ENCODE data around the gene IGFBP5.
A peak's percentile ranks its signal among the peaks of the same experiment; 100 is the strongest.

Gene IGFBP5

GRCh38 chr2:216710551-216711301, 15.4 kb upstream of the IGFBP5 start:
- H3K9me3 Mint-ChIP-seq: no peaks in the 10 kb centered on the region
- no peak overlapping the region for H3K27ac Mint-ChIP-seq (ENCODE audit: low read depth)
- no peaks in the 10 kb centered on the region for H3K36me3 Mint-ChIP-seq (ENCODE audit: insufficient read depth)
- no peaks in the 10 kb centered on the region for H3K4me1 Mint-ChIP-seq
- DNase-seq (ENCODE audit: low spot score in 2 of 2): no peak
- H3K4me3 Mint-ChIP-seq: no peak overlapping the region
- peaks cover 42% of the 10 kb centered on the region for H3K27me3 Mint-ChIP-seq
- ATAC-seq (replicated peaks; ENCODE audit: extremely low read depth, poor library complexity, severe bottlenecking): no peak

DNA sequence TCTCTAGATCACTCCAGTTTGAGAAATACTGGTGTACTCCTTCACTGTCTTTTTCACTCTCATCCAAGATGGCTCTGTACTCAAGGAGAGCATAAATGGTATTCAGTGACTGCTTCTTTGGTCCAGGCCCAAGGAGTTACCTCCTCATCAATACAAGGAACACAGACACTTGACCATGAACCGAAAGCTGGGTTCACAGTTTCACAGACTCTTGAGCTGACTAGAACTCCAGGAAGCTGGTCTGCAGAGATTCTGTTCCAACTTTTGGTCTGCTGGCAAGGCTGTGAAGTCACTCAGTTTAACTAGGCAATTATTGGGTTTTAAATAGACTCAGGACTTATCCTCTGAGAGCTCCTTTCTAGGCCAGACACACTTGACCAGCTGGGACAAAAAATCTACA, 7.4 kb upstream of the IGFBP5 start:
- Mint-ChIP-seq H3K4me1 (no peaks in the 10 kb centered on the region), H3K36me3 (ENCODE audit: insufficient read depth) (no peaks in the 10 kb centered on the region), H3K9me3 (no peaks in the 10 kb centered on the region), H3K27me3 (peaks cover 17% of the 10 kb centered on the region), H3K4me3 (no peak overlapping the region), H3K27ac (ENCODE audit: low read depth) (no peak overlapping the region)
- no peak for DNase-seq (ENCODE audit: low spot score in 2 of 2)
- ATAC-seq (replicated peaks; ENCODE audit: extremely low read depth, poor library complexity, severe bottlenecking): no peak

GRCh38 chr2:216701544-216701943, 6.2 kb upstream of the IGFBP5 start:
- ATAC-seq (replicated peaks; ENCODE audit: extremely low read depth, poor library complexity, severe bottlenecking) (no peak), DNase-seq (ENCODE audit: low spot score in 2 of 2) (no peak)
- H3K4me3 Mint-ChIP-seq: no peak overlapping the region
- no peaks in the 10 kb centered on the region for H3K36me3 Mint-ChIP-seq (ENCODE audit: insufficient read depth)
- H3K27ac Mint-ChIP-seq (ENCODE audit: low read depth): no peak overlapping the region
- H3K27me3 Mint-ChIP-seq: peaks cover 17% of the 10 kb centered on the region
- no peaks in the 10 kb centered on the region for H3K4me1 Mint-ChIP-seq
- no peaks in the 10 kb centered on the region for H3K9me3 Mint-ChIP-seq

DNA sequence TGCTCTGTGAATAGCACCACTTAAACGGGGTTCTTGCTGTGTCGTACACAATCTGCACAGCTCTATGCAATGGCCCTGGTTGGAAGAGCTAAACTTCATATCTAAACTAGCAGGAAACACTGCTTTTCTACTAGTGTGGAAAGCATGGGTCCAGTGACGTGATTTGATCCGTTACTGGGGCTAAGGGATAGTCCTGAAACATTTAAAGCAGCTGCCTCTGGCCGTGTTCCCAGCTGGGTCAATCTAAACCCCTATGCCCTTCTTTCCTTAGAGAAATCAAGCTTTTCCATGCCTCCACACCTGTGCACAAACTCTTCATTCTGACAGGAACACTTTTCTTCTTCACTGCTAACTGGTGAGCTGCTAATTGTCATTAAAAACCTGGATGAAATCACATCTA, 5.4 kb upstream of the IGFBP5 start:
- ATAC-seq (replicated peaks; ENCODE audit: extremely low read depth, poor library complexity, severe bottlenecking) (no peak), DNase-seq (ENCODE audit: low spot score in 2 of 2) (no peak)
- H3K36me3 Mint-ChIP-seq (ENCODE audit: insufficient read depth): no peaks in the 10 kb centered on the region
- no peak overlapping the region for H3K4me3 Mint-ChIP-seq
- H3K4me1 Mint-ChIP-seq: peaks cover 6% of the 10 kb centered on the region
- H3K27me3 Mint-ChIP-seq: peaks cover 17% of the 10 kb centered on the region
- no peaks in the 10 kb centered on the region for H3K9me3 Mint-ChIP-seq
- H3K27ac Mint-ChIP-seq (ENCODE audit: low read depth): no peak overlapping the region

DNA sequence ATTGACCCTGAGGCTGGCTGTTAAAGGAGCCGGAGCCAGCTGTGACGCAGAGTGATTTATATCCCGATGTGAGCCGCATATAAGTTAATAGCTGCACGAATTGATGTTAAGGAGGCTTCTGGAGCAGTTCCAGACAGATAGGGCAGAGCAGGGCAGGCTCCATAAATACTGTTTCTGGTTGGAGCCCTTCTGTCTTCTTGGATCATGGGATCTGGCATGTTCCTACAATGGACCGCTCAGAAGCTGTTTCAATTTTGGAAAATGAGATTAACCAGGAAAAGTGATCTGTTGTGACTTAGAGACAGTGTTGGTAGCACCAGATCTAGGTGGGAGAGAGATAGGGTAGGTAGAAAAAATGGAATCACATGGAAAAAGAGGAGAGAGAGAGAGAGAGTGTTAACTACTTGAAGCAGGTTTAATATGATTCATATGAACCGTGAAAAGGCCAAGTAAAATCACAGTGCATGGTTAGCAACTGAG, 4.8 kb upstream of the IGFBP5 start:
- Mint-ChIP-seq H3K4me1 (peaks cover 9% of the 10 kb centered on the region), H3K4me3 (no peak overlapping the region), H3K36me3 (ENCODE audit: insufficient read depth) (no peaks in the 10 kb centered on the region), H3K27me3 (peaks cover 17% of the 10 kb centered on the region), H3K27ac (ENCODE audit: low read depth) (no peak overlapping the region), H3K9me3 (no peaks in the 10 kb centered on the region)
- DNase-seq (ENCODE audit: low spot score in 2 of 2): no peak
- ATAC-seq (replicated peaks; ENCODE audit: extremely low read depth, poor library complexity, severe bottlenecking): no peak

DNA sequence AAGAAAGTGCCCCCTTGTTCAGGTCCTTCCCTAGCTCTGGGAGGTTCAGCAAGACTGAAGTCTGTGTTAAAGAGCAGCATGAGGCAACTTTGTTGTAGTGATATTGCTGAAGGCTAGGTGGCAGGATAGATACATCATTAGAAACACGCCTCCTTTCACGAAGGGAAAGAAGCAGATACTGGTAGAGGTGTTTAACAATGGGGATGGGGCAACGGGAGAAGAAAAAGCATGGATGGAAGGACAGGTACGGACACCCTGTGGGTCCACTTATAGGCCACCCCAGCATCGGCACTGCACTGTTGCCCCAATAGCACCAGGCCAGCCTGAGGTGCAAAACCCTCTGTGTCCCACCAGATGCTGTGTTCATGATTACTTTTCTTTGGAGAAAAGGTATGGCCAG, 3.5 kb upstream of the IGFBP5 start:
- no peak overlapping the region for H3K27ac Mint-ChIP-seq (ENCODE audit: low read depth)

GRCh38 chr2:216698293-216698692, 2.9 kb upstream of the IGFBP5 start:
- no peaks in the 10 kb centered on the region for H3K36me3 Mint-ChIP-seq (ENCODE audit: insufficient read depth)
- peaks cover 21% of the 10 kb centered on the region for H3K4me1 Mint-ChIP-seq
- H3K4me3 Mint-ChIP-seq: no peak overlapping the region
- DNase-seq (ENCODE audit: low spot score in 2 of 2) (no peak), ATAC-seq (replicated peaks; ENCODE audit: extremely low read depth, poor library complexity, severe bottlenecking) (no peak)
- H3K27me3 Mint-ChIP-seq: peaks cover 8% of the 10 kb centered on the region
- no peak overlapping the region for H3K27ac Mint-ChIP-seq (ENCODE audit: low read depth)
- no peaks in the 10 kb centered on the region for H3K9me3 Mint-ChIP-seq

More for the DNA sequence above, 3.5 kb upstream of the IGFBP5 start:
- DNase-seq (ENCODE audit: low spot score in 2 of 2) (no peak), ATAC-seq (replicated peaks; ENCODE audit: extremely low read depth, poor library complexity, severe bottlenecking) (peak; percentile 32)
- Mint-ChIP-seq H3K9me3 (no peaks in the 10 kb centered on the region), H3K4me3 (no peak overlapping the region), H3K36me3 (ENCODE audit: insufficient read depth) (no peaks in the 10 kb centered on the region), H3K4me1 (peaks cover 16% of the 10 kb centered on the region), H3K27me3 (peaks cover 12% of the 10 kb centered on the region)

- Mint-ChIP-seq H3K27me3 (peaks cover 12% of the 10 kb centered on the region), H3K4me3 (no peak overlapping the region), H3K9me3 (no peaks in the 10 kb centered on the region), H3K36me3 (ENCODE audit: insufficient read depth) (no peaks in the 10 kb centered on the region), H3K4me1 (peaks cover 31% of the 10 kb centered on the region), H3K27ac (ENCODE audit: low read depth) (no peak overlapping the region)
- no peak for ATAC-seq (replicated peaks; ENCODE audit: extremely low read depth, poor library complexity, severe bottlenecking)
- DNase-seq (ENCODE audit: low spot score in 2 of 2): no peak
Measured at GRCh38 chr2:216696751-216697560, 1.6 kb upstream of the IGFBP5 start.

DNA sequence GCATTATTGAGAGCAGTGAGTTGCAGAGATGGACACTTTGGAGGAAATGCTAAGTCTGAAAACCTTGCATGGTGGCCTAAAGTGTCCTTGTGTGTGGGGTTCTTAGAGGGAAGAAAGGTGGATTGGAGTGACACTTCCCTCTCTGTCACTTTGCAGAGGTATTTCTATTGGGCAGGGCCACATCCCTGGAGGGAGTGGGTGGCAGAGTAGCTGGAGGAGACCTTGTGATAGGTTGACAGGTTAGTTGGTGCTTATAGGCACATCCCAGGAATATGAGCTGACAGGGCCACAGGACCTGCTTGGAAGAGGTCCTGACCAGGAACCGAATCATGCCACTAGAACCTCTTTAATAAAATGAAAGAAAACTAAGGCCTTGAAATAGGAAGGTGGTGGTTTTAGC, 972 bp upstream of the IGFBP5 start:
- Mint-ChIP-seq H3K4me3 (no peak overlapping the region), H3K27ac (ENCODE audit: low read depth) (no peak overlapping the region), H3K4me1 (peaks cover 35% of the 10 kb centered on the region), H3K27me3 (peaks cover 18% of the 10 kb centered on the region), H3K9me3 (no peaks in the 10 kb centered on the region), H3K36me3 (ENCODE audit: insufficient read depth) (no peaks in the 10 kb centered on the region)
- ATAC-seq (replicated peaks; ENCODE audit: extremely low read depth, poor library complexity, severe bottlenecking) (no peak), DNase-seq (ENCODE audit: low spot score in 2 of 2) (no peak)

- ATAC-seq (replicated peaks; ENCODE audit: extremely low read depth, poor library complexity, severe bottlenecking): no peak
Measured at GRCh38 chr2:216694826-216695217, 527 bp downstream of the IGFBP5 start.

DNA sequence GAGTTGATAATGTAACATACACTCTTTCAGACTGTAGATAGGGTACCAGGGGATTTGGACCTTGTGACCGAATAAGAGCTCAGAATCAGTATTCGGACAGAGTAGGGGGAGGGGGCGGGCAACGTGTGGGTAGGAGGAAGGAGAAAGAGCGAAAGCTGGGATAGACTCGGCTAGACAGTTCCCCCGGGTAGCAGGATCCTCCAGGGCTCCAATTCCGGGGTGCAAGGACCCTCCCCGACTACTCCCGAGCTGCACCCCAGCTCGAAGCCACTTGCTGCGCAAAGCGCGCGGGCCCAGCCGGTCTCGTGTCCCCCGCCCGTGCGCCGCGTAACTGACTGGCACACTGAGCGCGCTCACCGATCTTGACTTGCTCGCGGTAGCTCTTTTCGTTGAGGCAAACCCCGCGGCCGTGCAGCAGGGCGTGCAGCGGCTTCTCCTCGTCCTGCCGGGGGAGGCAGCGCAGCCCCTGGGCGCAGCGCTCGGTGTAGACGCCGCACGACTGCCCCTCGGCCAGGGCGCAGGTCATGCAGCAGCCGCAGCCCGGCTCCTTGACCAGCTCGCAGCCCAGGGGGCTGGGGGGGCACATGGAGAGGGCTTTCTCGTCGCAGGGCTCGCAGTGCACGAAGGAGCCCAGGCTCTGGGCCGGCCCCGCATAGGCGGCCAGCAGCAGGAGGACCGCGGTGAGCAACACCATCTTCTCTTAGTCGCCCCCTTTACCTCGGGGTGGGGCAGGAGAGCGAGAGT, 1.1 kb downstream of the IGFBP5 start:
- Mint-ChIP-seq H3K36me3 (ENCODE audit: insufficient read depth) (no peaks in the 10 kb centered on the region), H3K4me3 (peak overlapping the region; percentile 57), H3K27ac (ENCODE audit: low read depth) (no peak overlapping the region), H3K27me3 (peaks cover 39% of the 10 kb centered on the region), H3K9me3 (no peaks in the 10 kb centered on the region), H3K4me1 (peaks cover 38% of the 10 kb centered on the region)
- ATAC-seq (replicated peaks; ENCODE audit: extremely low read depth, poor library complexity, severe bottlenecking) (no peak), DNase-seq (ENCODE audit: low spot score in 2 of 2) (no peak)

More at GRCh38 chr2:216694826-216695217, 527 bp downstream of the IGFBP5 start:
- Mint-ChIP-seq H3K4me3 (peak overlapping the region; percentile 57), H3K27ac (ENCODE audit: low read depth) (no peak overlapping the region), H3K4me1 (peaks cover 38% of the 10 kb centered on the region), H3K36me3 (ENCODE audit: insufficient read depth) (no peaks in the 10 kb centered on the region), H3K27me3 (peaks cover 33% of the 10 kb centered on the region), H3K9me3 (no peaks in the 10 kb centered on the region)
- DNase-seq (ENCODE audit: low spot score in 2 of 2): no peak

DNA sequence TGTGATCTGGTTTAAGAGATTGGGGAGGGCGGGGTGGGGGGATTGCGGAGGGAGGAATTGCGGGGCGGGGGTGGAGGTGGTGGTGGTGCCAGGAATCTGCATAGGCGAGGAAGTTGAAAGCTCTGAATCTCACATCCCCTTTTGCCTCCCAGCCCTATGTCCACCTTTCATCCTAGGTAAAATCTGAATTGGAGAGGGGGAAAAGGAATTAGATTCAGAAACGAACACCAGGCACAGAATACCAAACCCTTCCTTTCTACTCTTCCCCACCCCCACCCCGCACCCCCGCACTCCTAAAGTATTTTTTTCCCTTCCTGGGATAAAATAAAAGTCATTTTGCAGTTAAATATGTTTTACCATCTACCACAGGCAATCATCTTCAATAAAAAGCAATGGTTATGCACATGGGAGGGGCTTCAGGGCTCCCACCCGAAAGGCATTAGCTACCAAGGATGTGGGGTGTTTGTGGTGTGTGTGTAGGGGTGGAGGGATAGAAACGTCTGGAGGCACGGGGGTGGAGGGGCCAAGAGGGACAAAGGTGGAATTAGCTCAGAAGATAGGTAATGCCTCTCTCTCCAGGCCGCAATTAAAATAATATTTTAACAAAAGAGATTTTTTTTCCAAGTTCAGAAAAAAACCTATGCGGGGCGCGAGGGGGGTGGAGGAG, 1.8 kb downstream of the IGFBP5 start:
- Mint-ChIP-seq H3K4me1 (peaks cover 38% of the 10 kb centered on the region), H3K27ac (ENCODE audit: low read depth) (no peak overlapping the region), H3K27me3 (peaks cover 46% of the 10 kb centered on the region), H3K36me3 (ENCODE audit: insufficient read depth) (no peaks in the 10 kb centered on the region), H3K4me3 (peak overlapping the region; percentile 69), H3K9me3 (no peaks in the 10 kb centered on the region)
- ATAC-seq (replicated peaks; ENCODE audit: extremely low read depth, poor library complexity, severe bottlenecking) (no peak), DNase-seq (ENCODE audit: low spot score in 2 of 2) (no peak)
